DOHH2 (cell line): ENCODE results near the gene TAS2R60.

Experiments
- H3F3A ChIP-seq: fragments of 200-600 bp; sonication (generic), shearing (Covaris generic); 2 replicates; pipeline ENCODE4 v1.6.0; 2016; ENCODE audit warnings: antibody characterized with exemption, mild to moderate bottlenecking; ENCODE audit not compliant: control insufficient read depth, insufficient read depth
- H3K27ac ChIP-seq: fragments of 200-600 bp; sonication (generic); 2 replicates; pipeline ENCODE4 v1.5.1; 2014; ENCODE audit warnings: low read depth, mild to moderate bottlenecking, low read length, moderate library complexity
- H3K27me3 ChIP-seq: fragments of 200-600 bp; sonication (generic); 2 replicates; pipeline ENCODE4 v1.6.1; 2014; ENCODE audit warnings: mild to moderate bottlenecking, low read length, mixed read lengths; ENCODE audit not compliant: control insufficient read depth
- H3K36me3 ChIP-seq: fragments of 200-600 bp; sonication (generic); 2 replicates; pipeline ENCODE4 v1.6.1; 2014; ENCODE audit warnings: mild to moderate bottlenecking, low read length, moderate library complexity, mixed read lengths; ENCODE audit not compliant: control insufficient read depth
- H3K4me1 ChIP-seq: fragments of 200-600 bp; sonication (generic); 2 replicates; pipeline ENCODE4 v1.6.1; 2014; ENCODE audit warnings: mild to moderate bottlenecking, low read length, mixed read lengths; ENCODE audit not compliant: control insufficient read depth
- H3K4me2 ChIP-seq: fragments of 200-600 bp; sonication (generic); 2 replicates; pipeline ENCODE4 v1.6.0; 2014; ENCODE audit warnings: mild to moderate bottlenecking, low read length, moderate library complexity
- H3K4me3 ChIP-seq: fragments of 200-600 bp; sonication (generic); 2 replicates; pipeline ENCODE4 v1.5.1; 2014; ENCODE audit warnings: mild to moderate bottlenecking, low read length, mixed read lengths
- H3K79me2 ChIP-seq: fragments of 200-600 bp; sonication (generic); 2 replicates; pipeline ENCODE4 v1.6.1; 2014; ENCODE audit warnings: mild to moderate bottlenecking, low read length, mixed read lengths; ENCODE audit not compliant: control insufficient read depth
- H3K9me2 ChIP-seq: fragments of 200-600 bp; sonication (generic); replicated peaks from 2 replicates; pipeline ENCODE4 v1.6.1; 2014; ENCODE audit warnings: mild to moderate bottlenecking, low read length, mixed read lengths; ENCODE audit not compliant: control insufficient read depth
- H3K9me3 ChIP-seq: fragments of 200-600 bp; sonication (generic); 2 replicates; pipeline ENCODE4 v1.6.1; 2014; ENCODE audit warnings: antibody characterized with exemption, low read length, mixed read lengths; ENCODE audit not compliant: control insufficient read depth, insufficient read depth
- H4K20me1 ChIP-seq: fragments of 200-600 bp; sonication (generic); 2 replicates; pipeline ENCODE4 v1.6.0; 2014; ENCODE audit warnings: low read depth, mild to moderate bottlenecking, antibody characterized with exemption, low read length, moderate library complexity; ENCODE audit not compliant: control insufficient read depth, insufficient read depth
- CTCF ChIP-seq: fragments of 200-600 bp; sonication (generic); IDR thresholded peaks from one replicate; pipeline ENCODE4 v1.5.1; 2014; ENCODE audit warnings: antibody characterized with exemption, mild to moderate bottlenecking, low read depth, low read length; ENCODE audit not compliant: poor library complexity, severe bottlenecking
- EZH2phosphoT487 ChIP-seq: fragments of 200-600 bp; sonication (generic); IDR thresholded peaks from 2 replicates; pipeline ENCODE4 v1.6.1; 2017; ENCODE audit warnings: borderline replicate concordance, mild to moderate bottlenecking, antibody characterized with exemption, low read length, moderate library complexity, mixed read lengths

The TAS2R60 gene

GRCh38 chr7:143444063-143444782 lies 970 bp downstream of the TAS2R60 start:
- no peaks in the 10 kb centered on the region for H3K79me2 ChIP-seq
- TF ChIP-seq EZH2phosphoT487, result no peak
- no peak for TF ChIP-seq CTCF
- no peaks in the 10 kb centered on the region for H4K20me1 ChIP-seq
- no peaks in the 10 kb centered on the region for H3K4me1 ChIP-seq
- H3K4me2 ChIP-seq, result no peak overlapping the region
- no peaks in the 10 kb centered on the region for H3F3A ChIP-seq
- no peaks in the 10 kb centered on the region for H3K9me3 ChIP-seq
- H3K27ac ChIP-seq, result no peak overlapping the region
- H3K36me3 ChIP-seq, result no peaks in the 10 kb centered on the region
- no peak overlapping the region for H3K4me3 ChIP-seq
- peaks cover 29% of the 10 kb centered on the region for H3K27me3 ChIP-seq
- H3K9me2 ChIP-seq, result no peaks in the 10 kb centered on the region

GRCh38 chr7:143444785-143445184 lies 1.5 kb downstream of the TAS2R60 start:
- Histone ChIP-seq H3K9me2 (no peaks in the 10 kb centered on the region), H3K9me3 (no peaks in the 10 kb centered on the region), H3K27ac (no peak overlapping the region), H3K4me3 (no peak overlapping the region), H3K36me3 (no peaks in the 10 kb centered on the region), H4K20me1 (no peaks in the 10 kb centered on the region), H3K79me2 (no peaks in the 10 kb centered on the region), H3K27me3 (peaks cover 29% of the 10 kb centered on the region), H3K4me1 (no peaks in the 10 kb centered on the region), H3K4me2 (no peak overlapping the region), H3F3A (no peaks in the 10 kb centered on the region)
- TF ChIP-seq CTCF (no peak), EZH2phosphoT487 (no peak)

GRCh38 chr7:143447466-143447865 lies 4.2 kb downstream of the TAS2R60 start:
- H3K27me3 ChIP-seq, result peaks cover 14% of the 10 kb centered on the region

More at GRCh38 chr7:143447466-143447865, 4.2 kb downstream of the TAS2R60 start:
- Histone ChIP-seq H3K4me3 (no peak overlapping the region), H4K20me1 (no peaks in the 10 kb centered on the region), H3K9me3 (no peaks in the 10 kb centered on the region), H3K4me2 (no peak overlapping the region), H3K9me2 (no peaks in the 10 kb centered on the region), H3F3A (no peaks in the 10 kb centered on the region), H3K79me2 (no peaks in the 10 kb centered on the region), H3K27ac (no peak overlapping the region), H3K4me1 (no peaks in the 10 kb centered on the region), H3K36me3 (no peaks in the 10 kb centered on the region)
- no peak for TF ChIP-seq CTCF
